Lung (tissue), 12 donors: ENCODE measurements around the gene DUOXA1. TPM values are rescaled to one million over a fixed set of nuclear protein-coding genes. Genes with fewer than 3 reads are reported as not detected.
A peak's percentile ranks its signal among the peaks of the same experiment; 100 is the strongest.

Source experiments
- ATAC-seq: fragments of 200-7000 bp; cut with Tn5 transposase; one replicate; pipeline ENCODE4 v1.9.1; 2020; ENCODE audit warnings: moderate number of reproducible peaks; ENCODE audit not compliant: insufficient read depth, low FRiP score
- DNase-seq, 3 donors: peaks; one replicate each; pipeline ENCODE4 v3.0.0-alpha.2; 2013 to 2017
- H3K27ac ChIP-seq, 2 donors: one replicate each; pipeline ENCODE4 v1.5.1; 2013; ENCODE audit warnings: mild to moderate bottlenecking in 2 of 2, moderate library complexity in 2 of 2, control low read depth in 1 of 2, inconsistent platforms in 1 of 2, low read depth in 1 of 2, low read length in 1 of 2
- H3K27me3 ChIP-seq, 3 donors: one replicate each; pipeline ENCODE4 v1.5.1; 2013; ENCODE audit warnings: low read length in 2 of 3; ENCODE audit not compliant: control insufficient read depth in 3 of 3, insufficient read depth in 3 of 3
- H3K36me3 ChIP-seq, 4 donors: one replicate each; pipeline ENCODE4 v1.5.1; 2013; ENCODE audit warnings: low read length in 4 of 4, mild to moderate bottlenecking in 1 of 4, moderate library complexity in 1 of 4; ENCODE audit not compliant: control insufficient read depth in 4 of 4, insufficient read depth in 4 of 4
- H3K4me1 ChIP-seq, 5 donors: one replicate each; pipeline ENCODE4 v1.5.1; 2013; ENCODE audit warnings: low read length in 5 of 5, mild to moderate bottlenecking in 2 of 5, moderate library complexity in 1 of 5; ENCODE audit not compliant: control insufficient read depth in 5 of 5, insufficient read depth in 5 of 5
- H3K4me3 ChIP-seq: one replicate; pipeline ENCODE4 v1.5.1; 2013; ENCODE audit warnings: mild to moderate bottlenecking, control low read depth, moderate library complexity
- H3K9ac ChIP-seq, 2 donors: one replicate each; pipeline ENCODE4 v1.5.1; 2013; ENCODE audit warnings: low read length in 2 of 2, control low read depth in 1 of 2; ENCODE audit not compliant: insufficient read depth in 1 of 2
- H3K9me3 ChIP-seq, 4 donors: one replicate each; pipeline ENCODE4 v1.5.1; 2013; ENCODE audit warnings: low read length in 3 of 4, mild to moderate bottlenecking in 1 of 4, moderate library complexity in 1 of 4; ENCODE audit not compliant: control insufficient read depth in 4 of 4, insufficient read depth in 3 of 4
- WGBS, 2 donors: extraction: QIAGEN DNeasy Blood & Tissue Kit; methylation state at CpG; one replicate each; pipeline ENCODE4 v1.1.7; 2013; 5-methylcytosine and 5-hydroxymethylcytosine counted together
- polyA plus RNA-seq, 2 donors: library from polyadenylated mRNA; stranded (reverse); fragments of 200-250 nt; gene quantifications; one replicate each; pipeline ENCODE4 v1.2.1, GENCODE V29; 2013
- total RNA-seq, 2 donors: library from RNA; depleted of rRNA in 1 of 2; stranded (reverse); fragments of >200 nt in 1 of 2; gene quantifications; one replicate each; pipeline ENCODE4 v1.2.1, GENCODE V29; 2014 to 2021
- TF ChIP-seq, protein P1 (sequence below): IDR thresholded peaks from 2 replicates; pipeline ENCODE4 v1.5.1; 2012; ENCODE audit warnings: mild to moderate bottlenecking; ENCODE audit errors: control extremely low read depth, extremely low read depth
- donor health status: control.
- donor health status: control.
- donor health status: Bipolar disorder and iron deficiency.
- donor health status: healthy.
- donor health status: DM: yes; HTN: yes; CAD: no.

The DUOXA1 gene
- total and polyA plus RNA-seq, 4 donors, result 42.6 to 203 (median 108) TPM

DNA sequence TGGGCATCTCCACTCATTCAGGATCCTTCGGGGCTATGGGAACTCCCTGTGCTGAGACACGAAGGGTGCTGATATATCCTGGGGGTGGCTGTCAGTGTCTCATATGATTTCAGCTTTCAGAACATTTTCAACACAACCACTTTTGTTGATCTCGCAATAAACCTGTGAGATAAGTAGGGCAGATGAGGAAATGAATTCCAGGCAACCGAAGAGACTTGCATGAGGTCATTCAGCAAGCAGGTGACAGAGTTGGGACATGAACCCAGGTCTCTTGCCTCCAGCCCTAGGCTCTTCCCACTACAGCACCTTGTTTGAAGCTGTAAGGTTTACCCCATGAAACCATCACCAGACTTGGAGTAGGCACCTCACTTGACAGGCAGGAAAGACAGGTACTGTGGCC, 16.7 kb upstream of the DUOXA1 start:
- Histone ChIP-seq H3K36me3 (peaks cover 0 to 18% (median 0%) of the 10 kb centered on the region in 4 donors), H3K9ac (no peak overlapping the region), H3K27me3 (peaks cover 0 to 2% (median 0%) of the 10 kb centered on the region in 3 donors), H3K27ac (no peak overlapping the region), H3K9me3 (no peaks in the 10 kb centered on the region), H3K4me3 (no peak overlapping the region), H3K4me1 (peaks cover 0 to 8% (median 0%) of the 10 kb centered on the region in 5 donors)
- TF ChIP-seq, protein P1, sequence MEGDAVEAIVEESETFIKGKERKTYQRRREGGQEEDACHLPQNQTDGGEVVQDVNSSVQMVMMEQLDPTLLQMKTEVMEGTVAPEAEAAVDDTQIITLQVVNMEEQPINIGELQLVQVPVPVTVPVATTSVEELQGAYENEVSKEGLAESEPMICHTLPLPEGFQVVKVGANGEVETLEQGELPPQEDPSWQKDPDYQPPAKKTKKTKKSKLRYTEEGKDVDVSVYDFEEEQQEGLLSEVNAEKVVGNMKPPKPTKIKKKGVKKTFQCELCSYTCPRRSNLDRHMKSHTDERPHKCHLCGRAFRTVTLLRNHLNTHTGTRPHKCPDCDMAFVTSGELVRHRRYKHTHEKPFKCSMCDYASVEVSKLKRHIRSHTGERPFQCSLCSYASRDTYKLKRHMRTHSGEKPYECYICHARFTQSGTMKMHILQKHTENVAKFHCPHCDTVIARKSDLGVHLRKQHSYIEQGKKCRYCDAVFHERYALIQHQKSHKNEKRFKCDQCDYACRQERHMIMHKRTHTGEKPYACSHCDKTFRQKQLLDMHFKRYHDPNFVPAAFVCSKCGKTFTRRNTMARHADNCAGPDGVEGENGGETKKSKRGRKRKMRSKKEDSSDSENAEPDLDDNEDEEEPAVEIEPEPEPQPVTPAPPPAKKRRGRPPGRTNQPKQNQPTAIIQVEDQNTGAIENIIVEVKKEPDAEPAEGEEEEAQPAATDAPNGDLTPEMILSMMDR, result no peak
- DNase-seq (no peak), ATAC-seq (peak; percentile 32)
- WGBS, 2 donors, result 65 to 71% methylated on average over 4 of the region's 4 CpGs

- DNase-seq (no peak), ATAC-seq (no peak)
- Histone ChIP-seq H3K27ac (no peak overlapping the region), H3K4me3 (no peak overlapping the region), H3K9me3 (no peaks in the 10 kb centered on the region), H3K4me1 (peaks cover 0 to 8% (median 0%) of the 10 kb centered on the region in 5 donors), H3K9ac (no peak overlapping the region), H3K36me3 (peaks cover 0 to 13% (median 0%) of the 10 kb centered on the region in 4 donors), H3K27me3 (peaks cover 0 to 2% (median 0%) of the 10 kb centered on the region in 3 donors)
- WGBS, 2 donors, result 84 to 90% methylated on average over 9 of the region's 9 CpGs
- TF ChIP-seq, protein P1, result no peak
Measured at GRCh38 chr15:45144775-45145174, 15.1 kb upstream of the DUOXA1 start.

GRCh38 chr15:45143946-45144345, 14.3 kb upstream of the DUOXA1 start:
- Histone ChIP-seq H3K4me3 (no peak overlapping the region), H3K27ac (no peak overlapping the region), H3K36me3 (peaks cover 0 to 10% (median 0%) of the 10 kb centered on the region in 4 donors), H3K9me3 (no peaks in the 10 kb centered on the region), H3K4me1 (peaks cover 0 to 9% (median 0%) of the 10 kb centered on the region in 5 donors), H3K27me3 (peaks cover 0 to 2% (median 0%) of the 10 kb centered on the region in 3 donors), H3K9ac (no peak overlapping the region)
- DNase-seq, result no peak
- TF ChIP-seq, protein P1, result no peak
- ATAC-seq, result no peak
- WGBS, 2 donors, result 91 to 95% methylated on average over 11 of the region's 11 CpGs

DNA sequence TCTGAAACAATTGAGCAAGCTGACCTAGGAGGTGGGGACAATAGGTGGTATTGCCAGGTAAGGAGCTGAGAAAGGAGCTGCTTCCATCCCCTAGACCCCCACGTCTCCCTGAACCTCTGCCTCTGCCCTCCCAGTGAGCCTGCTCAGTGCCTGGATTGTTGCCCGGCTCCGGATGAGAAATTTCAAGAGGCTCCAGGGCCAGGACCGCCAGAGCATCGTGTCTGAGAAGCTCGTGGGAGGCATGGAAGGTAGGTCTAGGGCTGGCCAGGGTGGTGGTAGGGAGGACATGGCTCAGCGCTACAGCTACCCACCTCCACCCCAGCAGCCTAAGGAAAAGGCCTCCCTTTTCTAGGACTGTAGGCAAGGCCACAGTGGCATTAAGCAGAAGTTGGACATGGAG, 13.4 kb upstream of the DUOXA1 start:
- TF ChIP-seq, protein P1, result no peak
- Histone ChIP-seq H3K9me3 (no peaks in the 10 kb centered on the region), H3K27me3 (peaks cover 0 to 3% (median under 1%) of the 10 kb centered on the region in 3 donors), H3K4me3 (no peak overlapping the region), H3K36me3 (peaks cover 0 to 10% (median 0%) of the 10 kb centered on the region in 4 donors), H3K4me1 (peaks cover 0 to 11% (median 0%) of the 10 kb centered on the region in 5 donors), H3K27ac (no peak overlapping the region), H3K9ac (no peak overlapping the region)
- ATAC-seq (no peak), DNase-seq (no peak)
- 83 to 87% methylated on average over 7 of the region's 7 CpGs for WGBS, 2 donors
